Aorta (tissue), 5 donors: ENCODE results near the gene JKAMP. TPM values are rescaled to one million over a fixed set of nuclear protein-coding genes. Genes with fewer than 3 reads are reported as not detected.

Experiments
- ATAC-seq: fragments of 200-7000 bp; cut with Tn5 transposase; one replicate; pipeline ENCODE4 v1.9.1; 2022; ENCODE audit warnings: moderate library complexity; ENCODE audit not compliant: low FRiP score
- DNase-seq, 2 donors: peaks; one replicate each; pipeline ENCODE4 v3.0.0-alpha.2; 2020
- H3K27ac ChIP-seq, 2 donors: one replicate each; pipeline ENCODE4 v1.5.1; 2013; ENCODE audit warnings: low read length in 2 of 2, mild to moderate bottlenecking in 2 of 2, moderate library complexity in 2 of 2, control low read depth in 1 of 2, inconsistent platforms in 1 of 2, low read depth in 1 of 2
- H3K27me3 ChIP-seq, 2 donors: one replicate each; pipeline ENCODE4 v1.6.1; 2013; ENCODE audit warnings: control low read depth in 1 of 2, low read length in 1 of 2, mild to moderate bottlenecking in 1 of 2, moderate library complexity in 1 of 2; ENCODE audit not compliant: insufficient read depth in 2 of 2, control insufficient read depth in 1 of 2
- H3K36me3 ChIP-seq, 2 donors: one replicate each; pipeline ENCODE4 v1.6.1; 2013; ENCODE audit warnings: control low read depth in 1 of 2, low read length in 1 of 2, mild to moderate bottlenecking in 1 of 2; ENCODE audit not compliant: insufficient read depth in 2 of 2, control insufficient read depth in 1 of 2
- H3K4me1 ChIP-seq, 2 donors: one replicate each; pipeline ENCODE4 v1.6.1; 2013; ENCODE audit warnings: low read length in 2 of 2, control low read depth in 1 of 2, mild to moderate bottlenecking in 1 of 2, moderate library complexity in 1 of 2; ENCODE audit not compliant: insufficient read depth in 2 of 2, control insufficient read depth in 1 of 2
- H3K4me3 ChIP-seq, 2 donors: one replicate each; pipeline ENCODE4 v1.5.1; 2013; ENCODE audit warnings: low read length in 2 of 2, control low read depth in 1 of 2, mild to moderate bottlenecking in 1 of 2
- H3K9me3 ChIP-seq: one replicate; pipeline ENCODE4 v1.6.1; 2013; ENCODE audit warnings: mild to moderate bottlenecking, low read length; ENCODE audit not compliant: control insufficient read depth
- WGBS, 2 donors: extraction: QIAGEN DNeasy Blood & Tissue Kit; methylation state at CpG; one replicate each; pipeline ENCODE4 v1.1.7; 2013; 5-methylcytosine and 5-hydroxymethylcytosine counted together
- intact Hi-C, 2 donors: fragments of 100-400 bp; cut with DNase I; formaldehyde crosslinking; loops; one replicate each; pipeline versions ENCODE4 v1.14.2 to v1.15.0; 2022
- polyA plus RNA-seq, 2 donors: library from polyadenylated mRNA; stranded (reverse); fragments of 200-250 nt; gene quantifications; one replicate each; pipeline ENCODE4 v1.2.3, GENCODE V29; 2013
- total RNA-seq, 2 donors: library from RNA; stranded (reverse); fragmentation: NEBNext Ultra II Directional; extraction: Animal tissue kit (Norgen Biotek cat#: 25700); gene quantifications; one replicate each; pipeline ENCODE4 v1.2.1, GENCODE V29; 2021
- donor health status: healthy with polysubstance abuse.
- donor health status: Bipolar disorder and iron deficiency.
- donor health status: DM: no; HTN: no; CAD: no.
- donor health status: DM: no; HTN: no; CAD: no.
- donor health status: DM: yes; HTN: yes; CAD: no.

The JKAMP gene
- total and polyA plus RNA-seq, 4 donors: 19.2 to 54.4 (median 30.6) TPM

DNA sequence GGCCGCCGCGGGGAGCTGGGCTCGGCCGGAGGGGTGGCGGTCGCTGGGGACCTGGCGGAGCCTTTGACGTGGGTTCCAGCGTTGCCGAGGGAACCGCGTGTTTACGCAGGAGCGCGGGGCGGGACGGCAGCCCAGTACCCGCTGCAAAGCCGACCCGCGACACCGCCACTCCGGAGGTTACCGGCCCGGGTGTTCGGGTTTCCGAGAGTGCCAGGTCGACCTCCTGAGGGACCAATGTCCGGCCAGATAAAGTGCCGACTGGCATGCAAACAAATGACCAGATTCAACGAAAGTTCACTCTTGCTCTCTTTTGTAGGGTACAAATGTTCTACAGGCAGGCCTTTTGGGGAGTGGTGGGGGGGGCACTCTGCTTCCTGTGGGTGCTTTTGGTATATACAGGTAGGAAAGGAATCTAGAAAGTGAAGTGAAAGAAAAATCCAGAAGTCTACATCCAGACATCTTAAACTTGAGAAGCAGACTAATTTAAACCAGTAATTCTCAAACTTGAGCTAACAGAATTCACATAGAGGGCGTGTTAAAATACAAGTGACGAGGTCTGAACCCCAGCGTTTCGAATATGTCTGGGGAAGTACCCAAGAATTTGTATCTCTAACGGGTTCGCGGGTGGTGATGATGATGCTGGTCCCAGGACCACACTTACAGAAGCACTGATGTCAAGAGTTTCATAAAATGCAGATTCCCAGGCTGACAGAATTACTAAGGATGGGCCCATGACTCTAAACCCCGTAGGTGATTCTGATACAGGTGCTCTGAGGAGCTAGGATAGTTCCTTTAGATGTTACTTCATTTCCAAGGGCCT lies 18.8 kb upstream of the JKAMP start, which contains the start of gene GPR135:
GPR135 (minus strand) TSS at position 65 of the 820 bp plus-strand sequence. CDS start 154 bp downstream, outside the sequence.
- DNase-seq (peak in 1 of 2 donors; percentile 90), ATAC-seq (peak; percentile 82)
- no peaks in the 10 kb centered on the region for H3K27me3 ChIP-seq
- H3K27ac ChIP-seq: peak within 1 kb of the TSS; percentile 24 to 49
- no peaks in the 10 kb centered on the region for H3K9me3 ChIP-seq
- peaks cover 0 to 3% of the 10 kb centered on the region in 2 donors for H3K36me3 ChIP-seq
- intact Hi-C loops: loop anchor here in 1 of 2 donors (2.0 kb wide), 1 partner anchor 15 kb away; no protein-coding TSS in a partner anchor
- peaks cover 0 to 2% of the 10 kb centered on the region in 2 donors for H3K4me1 ChIP-seq
- 17% methylated on average over 40 of the region's 40 CpGs for WGBS, 2 donors
- peak within 1 kb of the TSS; percentile 56 to 81 for H3K4me3 ChIP-seq

DNA sequence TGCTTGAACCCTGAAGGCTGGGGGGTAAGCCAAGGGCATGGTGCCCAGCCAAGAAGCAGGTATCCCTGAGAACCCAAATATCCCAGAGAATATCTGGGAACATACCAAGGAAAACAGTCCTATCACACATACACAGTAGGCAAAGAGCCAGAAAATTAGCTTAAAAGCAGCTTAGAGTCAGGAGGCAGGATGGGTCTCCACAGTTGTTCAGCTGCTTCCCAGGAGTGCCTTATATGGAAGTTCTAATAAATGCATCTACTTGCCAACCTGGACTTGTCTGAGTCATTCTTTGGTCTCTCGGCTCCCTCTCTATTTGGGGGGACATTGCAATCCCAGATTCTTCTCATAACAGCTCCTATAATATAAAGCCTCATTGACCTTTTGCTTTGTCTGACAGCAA lies 10.1 kb upstream of the JKAMP start:
- Histone ChIP-seq H3K4me3 (no peak overlapping the region), H3K36me3 (peaks cover 0 to 5% of the 10 kb centered on the region in 2 donors), H3K27me3 (no peaks in the 10 kb centered on the region), H3K9me3 (no peaks in the 10 kb centered on the region), H3K27ac (peak overlapping the region in 1 of 2 donors; percentile 14), H3K4me1 (peaks cover 0 to 3% of the 10 kb centered on the region in 2 donors)
- peak; percentile 52 for ATAC-seq
- 0 to 4% methylated on average over 1 of the region's 1 CpG for WGBS, 2 donors
- intact Hi-C loops: no loop called here
- DNase-seq: no peak

DNA sequence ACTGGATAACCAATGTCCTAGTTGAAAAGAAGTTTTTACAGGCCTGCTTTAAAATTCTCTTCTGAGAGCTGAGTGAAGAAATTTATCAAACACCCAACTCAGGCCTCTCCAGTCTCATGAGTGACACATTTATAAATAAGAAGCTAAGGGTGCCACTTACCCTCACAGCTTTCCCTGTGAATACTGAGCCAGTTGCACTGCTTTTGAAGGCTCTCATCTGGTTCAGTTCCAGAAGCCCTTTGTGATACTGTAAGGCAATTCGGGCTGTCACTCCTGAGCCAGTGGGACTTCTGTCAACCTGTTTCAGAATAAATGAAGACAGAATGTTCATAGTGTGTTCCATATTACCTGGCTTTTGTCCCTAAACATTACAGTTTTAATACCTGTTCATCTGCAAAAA lies 8.6 kb upstream of the JKAMP start:
- H3K27me3 ChIP-seq: no peaks in the 10 kb centered on the region
- WGBS, 2 donors: 57 to 62% methylated on average over 1 of the region's 1 CpG
- intact Hi-C loops: no loop called here
- no peak overlapping the region for H3K4me3 ChIP-seq
- H3K36me3 ChIP-seq: peaks cover 0 to 2% of the 10 kb centered on the region in 2 donors
- DNase-seq: no peak
- H3K27ac ChIP-seq: peak overlapping the region in 1 of 2 donors; percentile 36
- no peaks in the 10 kb centered on the region for H3K9me3 ChIP-seq
- peaks cover 0 to 3% of the 10 kb centered on the region in 2 donors for H3K4me1 ChIP-seq
- ATAC-seq: no peak

DNA sequence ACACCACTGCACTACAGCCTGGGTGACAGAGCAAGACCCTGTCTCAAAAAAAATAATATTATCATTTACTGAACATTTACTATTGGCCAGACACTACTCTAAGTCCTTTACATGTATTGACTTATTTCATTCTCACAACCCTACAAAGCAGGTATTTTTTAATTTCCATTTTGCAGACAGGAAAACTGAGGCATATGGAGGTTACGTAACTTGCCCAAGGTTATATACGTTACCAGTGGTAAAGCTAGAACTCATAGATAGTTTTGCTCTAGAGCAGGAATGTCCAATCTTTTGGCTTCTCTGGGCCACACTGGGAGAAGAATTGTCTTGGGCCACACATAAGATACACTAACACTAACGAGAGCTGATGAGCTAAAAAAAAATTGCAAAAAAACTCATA lies 5.8 kb upstream of the JKAMP start:
- Histone ChIP-seq H3K4me1 (peaks cover 0 to 3% of the 10 kb centered on the region in 2 donors), H3K36me3 (peaks cover 0 to 2% of the 10 kb centered on the region in 2 donors), H3K27me3 (no peaks in the 10 kb centered on the region), H3K9me3 (no peaks in the 10 kb centered on the region), H3K4me3 (no peak overlapping the region), H3K27ac (no peak overlapping the region)
- WGBS, 2 donors: 80 to 83% methylated on average over 3 of the region's 3 CpGs
- no peak for ATAC-seq
- DNase-seq: no peak
- intact Hi-C loops: no loop called here

DNA sequence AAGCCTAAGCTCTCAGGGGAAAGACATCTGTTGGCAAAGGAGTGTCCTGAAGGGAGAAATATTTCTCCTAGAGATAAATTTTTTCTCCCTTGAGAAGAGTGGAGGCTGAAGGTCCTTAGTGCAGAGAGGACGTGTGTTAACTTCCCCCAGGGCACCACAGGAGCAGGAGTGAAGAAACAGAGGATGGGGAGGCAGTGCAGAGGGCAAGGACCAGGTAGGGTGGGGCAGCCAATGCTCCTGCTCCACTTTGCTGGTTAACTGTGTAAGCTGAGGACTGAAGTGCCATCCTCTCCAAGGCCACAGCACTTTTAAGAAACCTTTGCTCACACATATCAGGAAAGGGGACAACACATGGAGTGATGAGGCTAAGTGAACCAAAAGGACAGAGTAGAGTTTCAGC lies 4.2 kb upstream of the JKAMP start:
- WGBS, 2 donors: 12 to 15% methylated on average over 1 of the region's 1 CpG
- intact Hi-C loops: loop anchor here (2.0 to 10.0 kb wide), 3 partner anchors 13 to 205 kb away; no protein-coding TSS in a partner anchor
- H3K4me3 ChIP-seq: no peak overlapping the region
- ATAC-seq: no peak
- H3K4me1 ChIP-seq: no peaks in the 10 kb centered on the region
- H3K36me3 ChIP-seq: peaks cover 0 to 2% of the 10 kb centered on the region in 2 donors
- no peaks in the 10 kb centered on the region for H3K27me3 ChIP-seq
- no peaks in the 10 kb centered on the region for H3K9me3 ChIP-seq
- no peak overlapping the region for H3K27ac ChIP-seq
- no peak for DNase-seq

DNA sequence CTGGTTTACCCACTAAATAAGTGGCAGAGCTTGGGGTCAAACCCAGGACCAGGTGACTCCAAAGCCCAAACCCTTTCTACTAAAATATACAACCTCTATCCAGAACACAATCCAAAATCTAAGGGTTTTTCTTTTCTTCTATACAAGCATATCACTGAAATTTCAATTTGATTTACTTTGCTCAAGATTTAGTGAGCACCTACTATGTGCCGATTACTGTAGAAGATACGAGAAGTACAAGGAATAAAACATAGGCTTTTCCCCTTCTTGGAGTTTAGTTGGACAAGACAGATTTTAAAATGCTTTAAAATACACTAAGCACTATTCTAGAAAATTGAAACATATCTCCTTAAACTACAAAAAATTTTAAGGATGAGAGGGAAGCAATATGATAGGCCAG lies 2.9 kb upstream of the JKAMP start:
- peak overlapping the region in 1 of 2 donors; percentile 36 for H3K27ac ChIP-seq
- H3K36me3 ChIP-seq: no peaks in the 10 kb centered on the region
- ATAC-seq (no peak), DNase-seq (no peak)
- WGBS, 2 donors: 86 to 94% methylated on average over 2 of the region's 2 CpGs
- intact Hi-C loops: loop anchor here (2.0 to 10.0 kb wide), 3 partner anchors 15 to 203 kb away; no protein-coding TSS in a partner anchor
- H3K27me3 ChIP-seq: no peaks in the 10 kb centered on the region
- no peaks in the 10 kb centered on the region for H3K4me1 ChIP-seq
- no peaks in the 10 kb centered on the region for H3K9me3 ChIP-seq
- H3K4me3 ChIP-seq: no peak overlapping the region

DNA sequence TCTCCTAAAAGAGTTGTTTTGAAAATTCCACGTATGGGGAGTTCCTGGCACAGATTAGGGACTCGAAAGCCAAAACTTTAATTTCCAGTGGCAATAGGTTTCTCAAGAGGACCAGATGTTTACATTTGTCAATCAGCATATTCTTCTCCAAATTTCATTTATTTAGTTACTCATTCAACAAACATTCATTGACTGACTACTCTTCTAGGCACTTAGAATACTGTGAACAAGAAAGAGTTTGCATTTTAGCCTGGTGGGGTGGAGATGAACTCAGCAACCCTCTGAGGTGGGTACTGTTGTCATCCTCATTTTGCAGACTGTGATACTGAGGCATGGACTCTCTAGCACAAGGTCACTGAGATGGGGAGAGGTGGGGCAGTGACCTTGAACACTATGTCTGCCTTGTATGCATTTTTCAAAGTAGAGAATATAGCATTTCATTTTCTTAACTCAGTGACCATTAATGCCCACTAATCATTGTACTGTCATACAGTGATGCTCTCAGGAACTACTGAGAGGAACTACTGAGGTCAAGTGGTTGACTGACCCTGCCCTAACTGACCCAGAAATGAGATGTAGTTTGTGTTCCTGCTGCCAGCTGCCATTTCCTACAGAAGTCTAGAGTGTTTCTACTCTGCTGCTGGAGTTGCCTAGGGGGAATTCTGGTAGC lies 2.3 kb upstream of the JKAMP start:
- ATAC-seq: no peak
- intact Hi-C loops: loop anchor here (2.0 to 10.0 kb wide), 3 partner anchors 15 to 203 kb away; no protein-coding TSS in a partner anchor

DNA sequence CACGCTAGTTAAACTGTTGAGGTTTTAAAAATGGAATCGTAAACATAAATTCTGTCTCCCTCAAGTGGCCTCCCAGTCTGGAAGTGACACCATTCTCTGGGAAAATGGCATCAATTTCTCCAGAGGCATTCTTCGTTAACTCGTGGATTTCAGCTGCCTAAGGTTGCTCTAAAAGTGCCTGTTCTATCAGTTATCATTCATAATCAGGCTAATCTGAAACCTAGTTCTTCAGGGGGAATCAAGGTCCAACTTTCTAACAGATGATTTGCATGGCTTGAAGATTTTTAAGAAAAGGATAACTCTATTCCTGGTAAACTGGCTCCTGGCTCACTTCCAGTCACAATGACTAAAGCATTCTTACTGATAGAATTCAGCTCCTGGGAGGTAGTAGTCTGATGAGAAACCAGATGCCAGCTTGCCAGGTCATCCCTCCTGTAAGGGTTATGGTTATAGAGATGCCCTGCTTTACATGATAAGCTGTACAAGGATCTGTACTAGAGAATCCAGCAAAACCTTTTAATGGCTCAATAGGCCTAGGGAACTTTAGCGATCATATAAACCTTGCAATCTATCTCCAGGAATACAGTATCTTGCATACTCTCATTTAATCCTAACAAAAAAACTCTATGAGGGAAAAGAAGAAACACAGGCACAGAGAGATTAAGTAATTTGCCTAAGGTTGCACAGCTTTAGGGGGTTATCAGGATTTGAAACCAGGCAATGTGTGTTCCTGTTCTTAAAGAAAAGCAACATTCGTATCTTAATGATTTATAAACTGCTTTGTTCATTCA lies 1.6 kb upstream of the JKAMP start:
- Histone ChIP-seq H3K4me1 (no peaks in the 10 kb centered on the region), H3K36me3 (no peaks in the 10 kb centered on the region), H3K4me3 (peak overlapping the region; percentile 16 to 73), H3K9me3 (no peaks in the 10 kb centered on the region), H3K27me3 (no peaks in the 10 kb centered on the region), H3K27ac (peak overlapping the region; percentile 61 to 89)
- 11 to 12% methylated on average over 6 of the region's 6 CpGs for WGBS, 2 donors
- intact Hi-C loops: loop anchor here (5.0 to 10.0 kb wide), 2 partner anchors 195 to 202 kb away; no protein-coding TSS in a partner anchor
- DNase-seq (peak in 1 of 2 donors; percentile 54), ATAC-seq (no peak)

More for the DNA sequence above, 2.3 kb upstream of the JKAMP start:
- H3K4me1 ChIP-seq: no peaks in the 10 kb centered on the region
- no peak for DNase-seq
- no peaks in the 10 kb centered on the region for H3K27me3 ChIP-seq
- no peaks in the 10 kb centered on the region for H3K36me3 ChIP-seq
- WGBS, 2 donors: 11 to 14% methylated on average over 2 of the region's 2 CpGs
- peak overlapping the region; percentile 61 to 89 for H3K27ac ChIP-seq
- H3K4me3 ChIP-seq: peak overlapping the region in 1 of 2 donors; percentile 16
- H3K9me3 ChIP-seq: no peaks in the 10 kb centered on the region
